NCI-H2029 treated with DMSO at 0.1 percent for 48 hours (cell line): Measurements from ENCODE around the gene TNIP1.

ENCODE experiments used
- DNase-seq: peaks from one replicate; lab custom pipeline; 2025; lab: John Stamatoyannopoulos, UW

The TNIP1 gene

GRCh38 chr5:151021746-151022145 is 59.1 kb downstream of the TNIP1 start:
- no peak for DNase-seq

- DNase-seq, result peak; percentile 2
Measured at GRCh38 chr5:151020304-151021110, 60.3 kb downstream of the TNIP1 start, which contains the start of gene GPX3. Gene GPX3 (plus strand): TSS chr5:151020591. CDS start chr5:151020655, 64 bp downstream.

GRCh38 chr5:151019331-151019730 is 61.5 kb downstream of the TNIP1 start:
- no peak for DNase-seq

DNA sequence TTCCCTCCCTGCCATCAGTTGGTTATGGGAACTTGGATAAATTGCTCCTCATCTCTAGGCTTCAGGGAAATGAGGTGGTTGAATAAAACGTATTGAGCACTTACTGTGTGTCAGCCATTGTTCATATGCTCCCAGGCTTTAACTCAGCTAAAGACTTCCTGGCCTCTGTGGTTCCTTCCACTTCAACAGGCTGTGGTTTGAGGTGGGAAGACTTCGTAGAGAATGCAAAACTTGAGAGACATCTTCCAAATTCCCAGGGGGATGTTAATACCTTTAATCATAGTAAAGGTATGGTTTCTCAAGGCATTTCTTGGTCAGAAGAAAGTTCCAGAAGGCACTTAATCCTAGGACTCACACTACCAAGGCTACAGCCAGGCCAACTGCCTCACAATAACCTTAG is 62.0 kb downstream of the TNIP1 start:
- no peak for DNase-seq

DNA sequence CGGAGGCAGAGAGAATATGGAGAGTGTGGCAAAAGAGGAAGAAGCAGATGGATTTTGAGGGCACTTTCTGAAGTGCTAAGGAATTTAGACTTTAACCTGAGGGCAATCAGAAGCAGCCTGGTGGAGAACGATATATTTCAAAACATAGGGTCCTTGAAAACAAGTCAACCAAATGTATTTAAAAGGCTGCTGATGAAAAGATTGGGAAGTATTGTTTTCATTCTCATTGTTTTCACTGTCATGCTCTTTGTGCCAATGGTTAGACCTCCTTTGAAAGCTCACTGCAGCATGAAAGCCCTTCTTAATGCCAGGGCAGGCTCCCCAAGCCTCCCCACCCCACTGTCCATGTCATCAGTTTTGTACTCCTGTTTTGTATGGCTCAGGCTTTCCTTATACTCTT is 62.9 kb downstream of the TNIP1 start:
- DNase-seq, result no peak

- DNase-seq, result no peak
Measured at GRCh38 chr5:151016700-151017099, 64.1 kb downstream of the TNIP1 start.

DNA sequence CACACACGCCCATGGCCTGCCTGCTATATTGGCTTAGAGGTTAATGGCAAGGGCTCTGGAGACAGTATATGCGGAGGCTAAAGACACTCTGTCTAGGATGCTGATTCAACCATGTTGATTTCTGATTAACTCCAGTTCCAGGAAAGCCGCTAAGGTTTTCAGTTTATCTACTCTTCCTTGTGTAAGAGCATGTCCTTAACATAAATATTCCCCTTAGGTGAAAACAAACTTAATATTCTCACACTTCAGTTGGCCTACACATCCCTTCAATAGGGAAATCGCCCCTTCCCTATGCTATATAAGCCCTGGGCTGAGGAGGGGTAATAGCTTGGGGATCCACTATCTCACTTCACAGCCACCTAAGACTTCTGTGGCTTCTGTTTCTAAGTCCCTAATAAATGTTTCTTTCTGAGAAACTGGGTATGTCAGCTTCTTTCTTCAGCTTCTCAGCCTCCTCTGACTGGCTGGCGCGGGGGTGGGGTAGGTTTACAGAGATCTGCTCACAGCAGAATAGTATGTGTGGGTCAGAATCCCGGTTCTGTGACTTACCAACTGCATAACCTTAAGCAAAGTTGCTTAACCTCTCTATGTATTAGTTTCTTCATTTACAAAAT is 64.8 kb downstream of the TNIP1 start:
- no peak for DNase-seq

DNA sequence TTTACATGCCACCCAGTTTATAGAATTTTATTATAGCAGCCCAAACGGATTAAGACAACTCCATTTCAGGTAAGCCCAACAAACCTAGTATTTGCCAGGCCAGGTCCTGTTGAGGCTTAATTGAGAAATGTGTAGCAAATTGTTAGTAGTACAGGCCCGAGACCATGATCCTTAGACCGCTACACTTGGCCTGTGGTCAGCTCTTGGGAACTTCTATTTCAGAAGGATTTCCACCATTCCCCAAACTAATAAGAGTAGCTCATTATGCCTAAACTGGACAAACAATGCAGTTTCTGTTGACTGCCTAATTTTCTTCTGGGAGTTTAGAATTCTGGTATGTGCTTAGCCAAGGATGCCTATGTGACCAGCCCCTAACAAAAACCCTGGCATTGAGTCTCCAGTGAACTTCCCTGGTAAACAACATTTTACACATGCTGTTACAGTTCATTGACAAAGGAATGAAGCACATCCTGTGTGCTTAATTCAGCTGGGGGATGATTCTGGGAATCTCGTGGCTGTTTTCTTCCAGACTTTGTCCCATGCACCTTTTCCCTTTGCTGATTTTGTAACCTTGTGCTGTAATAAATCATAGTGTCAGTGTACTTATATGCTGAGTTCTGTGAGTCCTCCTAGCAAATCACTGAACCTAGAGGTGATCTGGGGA is 66.0 kb downstream of the TNIP1 start:
- no peak for DNase-seq

DNA sequence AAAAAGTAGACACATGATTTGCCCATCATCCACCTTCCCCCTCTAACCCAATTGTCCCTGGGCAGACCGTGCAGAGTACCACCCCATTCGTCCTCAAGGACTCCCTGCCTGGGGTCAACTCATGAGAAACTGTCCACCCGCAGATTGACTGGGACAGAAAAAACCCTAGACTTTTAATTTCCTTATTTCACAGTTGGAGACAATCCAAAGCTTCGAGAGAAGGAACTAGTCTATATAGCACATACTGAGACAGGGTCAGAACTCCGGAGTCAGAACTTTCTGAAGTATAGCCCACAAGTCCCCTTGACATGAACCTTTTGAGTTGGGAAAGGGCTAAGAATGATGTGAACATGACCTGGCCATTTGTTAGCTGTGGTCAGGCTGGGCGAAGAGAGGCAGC is 68.0 kb downstream of the TNIP1 start:
- no peak for DNase-seq

- no peak for DNase-seq
Measured at GRCh38 chr5:151008906-151009305, 71.9 kb downstream of the TNIP1 start.

- DNase-seq, result no peak
Measured at GRCh38 chr5:151008210-151008491, 72.7 kb downstream of the TNIP1 start.

- DNase-seq, result no peak
Measured at GRCh38 chr5:151007430-151008209, 73.2 kb downstream of the TNIP1 start.

- DNase-seq, result no peak
Measured at GRCh38 chr5:151006704-151007334, 74.0 kb downstream of the TNIP1 start.

- no peak for DNase-seq
Measured at GRCh38 chr5:151005950-151006576, 74.8 kb downstream of the TNIP1 start.

DNA sequence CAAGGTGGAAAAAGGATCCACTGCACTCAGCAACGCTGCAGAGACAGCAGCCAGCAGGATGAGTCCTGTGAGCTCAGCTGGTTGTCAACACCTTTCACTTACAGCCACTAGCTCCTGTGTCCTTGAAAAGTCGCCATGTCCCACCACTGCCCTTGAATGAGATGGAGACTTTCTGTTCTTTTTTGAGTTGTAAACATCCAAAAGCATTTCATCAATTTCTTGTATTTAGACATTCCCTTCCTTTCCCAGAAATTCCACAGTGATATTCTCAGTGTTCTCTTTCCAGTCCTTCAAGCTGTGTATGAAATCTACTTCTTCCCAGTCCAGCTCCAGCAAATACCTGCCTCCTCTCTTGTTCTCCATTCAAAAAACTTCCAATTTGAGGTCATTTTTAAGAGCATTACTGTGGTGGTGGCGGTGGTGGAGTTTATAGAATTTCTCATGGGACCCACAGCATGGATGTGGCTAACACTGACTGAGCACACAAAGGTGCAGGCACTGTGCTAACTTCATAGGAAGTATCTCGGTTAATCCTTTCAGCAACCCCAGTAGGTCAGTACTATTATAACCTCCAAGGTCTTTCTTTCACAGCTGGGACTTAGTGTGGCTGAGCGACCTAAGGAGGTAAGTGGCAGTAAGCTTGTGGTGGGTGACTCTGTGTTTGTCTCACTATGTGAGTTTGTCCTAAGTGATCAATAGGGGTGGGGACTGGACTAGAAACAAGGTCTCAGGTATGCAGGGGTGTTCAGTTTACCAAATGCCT is 75.5 kb downstream of the TNIP1 start:
- DNase-seq, result no peak

GRCh38 chr5:151004499-151004898 is 76.3 kb downstream of the TNIP1 start:
- no peak for DNase-seq

DNA sequence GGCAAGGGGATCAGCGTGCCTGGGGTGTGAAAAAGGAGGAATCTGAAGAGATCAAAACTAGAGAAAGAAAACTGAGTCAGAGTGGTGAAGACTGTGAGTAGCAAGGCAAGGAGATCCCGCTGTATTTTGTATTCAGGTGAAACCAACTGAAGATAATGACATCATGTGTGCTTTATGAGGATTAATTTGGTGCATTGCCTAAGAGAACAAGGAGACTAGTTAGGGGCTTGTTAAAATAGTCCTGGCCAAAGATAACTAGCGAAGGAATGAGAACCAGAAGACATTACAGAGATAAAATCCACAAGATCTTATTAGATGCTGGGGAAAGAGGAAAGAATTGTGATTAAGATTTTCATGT is 77.4 kb downstream of the TNIP1 start:
- no peak for DNase-seq

- no peak for DNase-seq
Measured at GRCh38 chr5:151002681-151003502, 77.9 kb downstream of the TNIP1 start.

DNA sequence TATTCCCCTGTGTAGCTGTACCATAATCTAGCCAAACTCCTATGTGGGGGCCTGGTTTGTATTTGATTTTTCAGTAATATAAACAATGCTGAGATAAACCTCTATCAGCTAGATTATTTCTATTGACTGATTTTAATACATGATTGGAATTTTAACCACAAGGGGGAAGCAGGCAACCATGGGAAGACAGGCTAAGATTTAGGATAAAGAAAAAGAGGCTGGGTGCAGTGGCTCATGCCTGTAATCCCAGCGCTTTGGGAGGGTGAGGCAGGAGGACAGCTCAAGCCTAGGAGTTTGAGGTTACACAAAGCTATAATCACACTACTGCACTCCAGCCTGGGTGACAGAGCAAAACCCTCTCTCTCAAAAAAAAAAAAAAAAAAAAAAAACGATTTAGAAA is 78.6 kb downstream of the TNIP1 start:
- no peak for DNase-seq

- DNase-seq, result no peak
Measured at GRCh38 chr5:151001436-151001835, 79.4 kb downstream of the TNIP1 start.
